HepG2 (cell line): ENCODE results near the gene C16orf90. TPM values are rescaled to one million over a fixed set of nuclear protein-coding genes. Genes with fewer than 3 reads are reported as not detected.

ENCODE experiments used
- ARNTL ChIP-seq: sonication (generic); formaldehyde crosslinking; IDR thresholded peaks from 2 replicates; pipeline ENCODE4 v1.4.0; 2020; ENCODE audit warnings: mild to moderate bottlenecking, missing genetic modification reagents
- ASH2L ChIP-seq: fragments of 300-600, 200-600 bp; sonication (generic); IDR thresholded peaks from 2 replicates; pipeline ENCODE4 v1.7.0; 2017; ENCODE audit warnings: low read depth, mild to moderate bottlenecking, moderate library complexity, mixed read lengths, low read length; ENCODE audit not compliant: insufficient read length
- ATM ChIP-seq: fragments of 450-650 bp; IDR thresholded peaks from 2 replicates; pipeline ENCODE4 v1.7.1; 2017; ENCODE audit warnings: mild to moderate bottlenecking, borderline replicate concordance
- BORCS8-MEF2B ChIP-seq: sonication (generic); formaldehyde crosslinking; IDR thresholded peaks from 2 replicates; pipeline ENCODE4 v1.8.0; 2022; ENCODE audit warnings: mild to moderate bottlenecking, missing genetic modification reagents
- CEBPG ChIP-seq: IDR thresholded peaks from 2 replicates; pipeline ENCODE4 v1.6.1; 2016
- CREB1 ChIP-seq, 2 experiments: fragments of 450-650 bp in 1 of 2; IDR thresholded peaks; 2 replicates each; pipeline ENCODE4 v1.6.1; 2016 to 2017; ENCODE audit warnings: control low read depth in 1 of 2, mild to moderate bottlenecking in 1 of 2, missing compliant biosample characterization in 1 of 2, missing genetic modification characterization in 1 of 2
- FOXA3 ChIP-seq: IDR thresholded peaks from 2 replicates; pipeline ENCODE4 v1.6.1; 2016; ENCODE audit warnings: missing genetic modification reagents, missing compliant biosample characterization
- GTF2F1 ChIP-seq: fragments of 150-350 bp; IDR thresholded peaks from 2 replicates; pipeline ENCODE4 v1.6.1; 2014; ENCODE audit warnings: low read length
- HHEX ChIP-seq: IDR thresholded peaks from 2 replicates; pipeline ENCODE4 v1.6.1; 2016; ENCODE audit warnings: control low read depth
- HOXA3 ChIP-seq: sonication (generic); formaldehyde crosslinking; IDR thresholded peaks from 2 replicates; pipeline ENCODE4 v1.5.0; 2020; ENCODE audit warnings: missing genetic modification reagents
- HOXA7 ChIP-seq: sonication (generic); formaldehyde crosslinking; IDR thresholded peaks from 2 replicates; pipeline ENCODE4 v1.8.1; 2022; ENCODE audit warnings: mild to moderate bottlenecking, missing genetic modification reagents, moderate library complexity
- ISL2 ChIP-seq: sonication (generic); formaldehyde crosslinking; IDR thresholded peaks from 2 replicates; pipeline ENCODE4 v1.5.0; 2020; ENCODE audit warnings: missing genetic modification reagents
- PATZ1 ChIP-seq: sonication (generic); formaldehyde crosslinking; IDR thresholded peaks from 2 replicates; pipeline ENCODE4 v1.4.0; 2020; ENCODE audit warnings: missing genetic modification reagents
- PAX8 ChIP-seq: sonication (generic); formaldehyde crosslinking; IDR thresholded peaks from 2 replicates; pipeline ENCODE4 v1.8.0; 2022; ENCODE audit warnings: mild to moderate bottlenecking, missing genetic modification reagents, borderline replicate concordance
- PRDM15 ChIP-seq: sonication (generic); formaldehyde crosslinking; IDR thresholded peaks from 2 replicates; pipeline ENCODE4 v1.4.0; 2020; ENCODE audit warnings: missing genetic modification reagents
- RARG ChIP-seq: sonication (generic); formaldehyde crosslinking; IDR thresholded peaks from 2 replicates; pipeline ENCODE4 v1.4.0; 2020; ENCODE audit warnings: low read depth, mild to moderate bottlenecking, missing genetic modification reagents
- RBM22 ChIP-seq: fragments of 200-400 bp; formaldehyde crosslinking; optimal IDR thresholded peaks from 2 replicates; pipeline ENCODE3; 2017; ENCODE audit warnings: mild to moderate bottlenecking, low read length, moderate library complexity
- REL ChIP-seq: sonication (generic); formaldehyde crosslinking; conservative IDR thresholded peaks from 2 replicates; pipeline ENCODE4 v1.8.0; 2022; ENCODE audit warnings: mild to moderate bottlenecking, missing genetic modification reagents, moderate library complexity
- RNF2 ChIP-seq: fragments of 450-650 bp; conservative IDR thresholded peaks from 2 replicates; pipeline ENCODE4 v1.6.1; 2016; ENCODE audit warnings: low read depth
- TMF1 ChIP-seq: sonication (generic); formaldehyde crosslinking; IDR thresholded peaks from 2 replicates; pipeline ENCODE4 v1.8.1; 2022; ENCODE audit warnings: low read depth, missing genetic modification reagents
- ZNF724P ChIP-seq: sonication (generic); formaldehyde crosslinking; IDR thresholded peaks from 2 replicates; pipeline ENCODE4 v1.8.0; 2022; ENCODE audit warnings: missing genetic modification reagents, borderline replicate concordance
- polyA plus RNA-seq, 8 experiments: library from polyadenylated mRNA; depleted of rRNA in 3 of 8; stranded (reverse) in 7 of 8; unstranded in 1 of 8; fragments of >200 nt; fragmentation: Illumina TruSeq in 4 of 8; extraction: Trizol in 4 of 8; gene quantifications; 2 replicates each; pipeline versions ENCODE4 v1.2.1 to v1.2.3, GENCODE V29; 2011 to 2016; ENCODE audit warnings: low read depth in 4 of 8, missing spikeins in 1 of 8, mixed read lengths in 1 of 8; ENCODE audit not compliant: insufficient read depth in 1 of 8
- total RNA-seq, 5 experiments: library from RNA; depleted of rRNA; stranded (reverse); fragments of >200 nt; fragmentation: Illumina TruSeq; extraction: Trizol; gene quantifications; 2 replicates each; pipeline ENCODE4 v1.2.3, GENCODE V29; 2016; ENCODE audit warnings: low read depth in 1 of 5
- TF ChIP-seq, protein P1 (sequence below): sonication (generic); formaldehyde crosslinking; IDR thresholded peaks from 2 replicates; pipeline ENCODE4 v1.4.0; 2020; ENCODE audit warnings: missing genetic modification reagents, borderline replicate concordance
- TF ChIP-seq, protein P2 (sequence below): sonication (generic); formaldehyde crosslinking; IDR thresholded peaks from 2 replicates; pipeline ENCODE4 v1.5.1; 2020; ENCODE audit warnings: mild to moderate bottlenecking, moderate library complexity, missing genetic modification reagents

C16orf90 gene
- total and polyA plus RNA-seq, 2 of the 13 experiments (the other 11 are each of a cell fraction or from before 2014, with no cell fraction given) = not detected

DNA sequence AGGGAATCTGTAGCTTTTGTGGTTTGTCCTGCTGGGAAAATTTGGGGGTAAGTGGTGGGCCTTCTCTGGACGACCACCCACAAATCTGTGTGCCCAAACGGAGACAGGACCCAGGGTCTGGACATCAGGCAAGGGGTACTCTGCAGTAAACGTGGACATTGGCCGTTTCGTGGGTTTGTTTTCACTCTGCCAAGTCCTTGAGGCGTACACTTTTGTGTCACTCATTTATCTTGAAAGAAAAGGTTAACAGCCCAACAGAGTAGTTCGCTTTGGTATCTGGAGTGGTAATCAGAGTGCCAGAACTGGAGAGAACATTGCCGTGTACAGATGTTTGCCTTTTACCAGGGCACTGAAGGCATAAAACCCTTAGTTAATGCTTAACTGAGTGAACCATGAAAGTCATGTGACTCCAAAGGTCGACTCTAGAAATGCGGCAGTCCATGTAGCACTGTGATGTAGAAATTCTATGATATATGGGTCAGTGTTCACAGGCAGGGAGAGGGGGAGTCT, 36.4 kb downstream of the C16orf90 start (continued):
- 0 out of 2 replicates have a peak, but pooled peaks have one; percentile 18 for TF ChIP-seq RARG (CRISPR knock-in tag)
- TF ChIP-seq BORCS8-MEF2B (CRISPR knock-in tag) = no peak
- TF ChIP-seq HHEX (CRISPR knock-in tag) = no peak
- TF ChIP-seq PAX8 (CRISPR knock-in tag) = no peak
- no peak for TF ChIP-seq CREB1 (IDR thresholded peaks at IDR 0.05)
- TF ChIP-seq CREB1 (CRISPR knock-in tag; IDR thresholded peaks at IDR 0.05) = 0 out of 2 replicates have a peak, but pooled peaks have one; percentile 15
- TF ChIP-seq, protein P1, sequence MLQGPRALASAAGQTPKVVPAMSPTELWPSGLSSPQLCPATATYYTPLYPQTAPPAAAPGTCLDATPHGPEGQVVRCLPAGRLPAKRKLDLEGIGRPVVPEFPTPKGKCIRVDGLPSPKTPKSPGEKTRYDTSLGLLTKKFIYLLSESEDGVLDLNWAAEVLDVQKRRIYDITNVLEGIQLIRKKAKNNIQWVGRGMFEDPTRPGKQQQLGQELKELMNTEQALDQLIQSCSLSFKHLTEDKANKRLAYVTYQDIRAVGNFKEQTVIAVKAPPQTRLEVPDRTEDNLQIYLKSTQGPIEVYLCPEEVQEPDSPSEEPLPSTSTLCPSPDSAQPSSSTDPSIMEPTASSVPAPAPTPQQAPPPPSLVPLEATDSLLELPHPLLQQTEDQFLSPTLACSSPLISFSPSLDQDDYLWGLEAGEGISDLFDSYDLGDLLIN = 0 out of 2 replicates have a peak, but pooled peaks have one; percentile 35
- TF ChIP-seq ASH2L = peak; percentile 68
- peak; percentile 46 for TF ChIP-seq CEBPG (CRISPR knock-in tag)
- no peak for TF ChIP-seq HOXA7 (CRISPR knock-in tag)
- 0 out of 2 replicates have a peak, but pooled peaks have one; percentile 38 for TF ChIP-seq ZNF724P (CRISPR knock-in tag)
- peak; percentile 42; the same call in 1 of the 2 replicates for TF ChIP-seq HOXA3 (CRISPR knock-in tag)
- TF ChIP-seq ATM = no peak
- no peak for TF ChIP-seq PATZ1
- TF ChIP-seq PRDM15 = no peak
- 0 out of 2 replicates have a peak, but pooled peaks have one; percentile 27 for TF ChIP-seq ARNTL (CRISPR knock-in tag)
- peak; percentile 59 for TF ChIP-seq RBM22
- no peak for TF ChIP-seq RNF2
- TF ChIP-seq REL = no peak
- no peak for TF ChIP-seq TMF1 (CRISPR knock-in tag)
- TF ChIP-seq, protein P2, sequence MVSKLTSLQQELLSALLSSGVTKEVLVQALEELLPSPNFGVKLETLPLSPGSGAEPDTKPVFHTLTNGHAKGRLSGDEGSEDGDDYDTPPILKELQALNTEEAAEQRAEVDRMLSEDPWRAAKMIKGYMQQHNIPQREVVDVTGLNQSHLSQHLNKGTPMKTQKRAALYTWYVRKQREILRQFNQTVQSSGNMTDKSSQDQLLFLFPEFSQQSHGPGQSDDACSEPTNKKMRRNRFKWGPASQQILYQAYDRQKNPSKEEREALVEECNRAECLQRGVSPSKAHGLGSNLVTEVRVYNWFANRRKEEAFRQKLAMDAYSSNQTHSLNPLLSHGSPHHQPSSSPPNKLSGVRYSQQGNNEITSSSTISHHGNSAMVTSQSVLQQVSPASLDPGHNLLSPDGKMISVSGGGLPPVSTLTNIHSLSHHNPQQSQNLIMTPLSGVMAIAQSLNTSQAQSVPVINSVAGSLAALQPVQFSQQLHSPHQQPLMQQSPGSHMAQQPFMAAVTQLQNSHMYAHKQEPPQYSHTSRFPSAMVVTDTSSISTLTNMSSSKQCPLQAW (CRISPR knock-in tag) = peak; percentile 97
- TF ChIP-seq GTF2F1 = peak; percentile 76
- peak; percentile 40; the same call in 1 of the 2 replicates for TF ChIP-seq FOXA3
- no peak for TF ChIP-seq ISL2 (CRISPR knock-in tag)
